NCI-H69 (cell line): ENCODE results near the gene MGAT1.

Experiments used
- DNase-seq: peaks from one replicate; lab custom pipeline; 2025; lab: John Stamatoyannopoulos, UW

MGAT1 gene

DNA sequence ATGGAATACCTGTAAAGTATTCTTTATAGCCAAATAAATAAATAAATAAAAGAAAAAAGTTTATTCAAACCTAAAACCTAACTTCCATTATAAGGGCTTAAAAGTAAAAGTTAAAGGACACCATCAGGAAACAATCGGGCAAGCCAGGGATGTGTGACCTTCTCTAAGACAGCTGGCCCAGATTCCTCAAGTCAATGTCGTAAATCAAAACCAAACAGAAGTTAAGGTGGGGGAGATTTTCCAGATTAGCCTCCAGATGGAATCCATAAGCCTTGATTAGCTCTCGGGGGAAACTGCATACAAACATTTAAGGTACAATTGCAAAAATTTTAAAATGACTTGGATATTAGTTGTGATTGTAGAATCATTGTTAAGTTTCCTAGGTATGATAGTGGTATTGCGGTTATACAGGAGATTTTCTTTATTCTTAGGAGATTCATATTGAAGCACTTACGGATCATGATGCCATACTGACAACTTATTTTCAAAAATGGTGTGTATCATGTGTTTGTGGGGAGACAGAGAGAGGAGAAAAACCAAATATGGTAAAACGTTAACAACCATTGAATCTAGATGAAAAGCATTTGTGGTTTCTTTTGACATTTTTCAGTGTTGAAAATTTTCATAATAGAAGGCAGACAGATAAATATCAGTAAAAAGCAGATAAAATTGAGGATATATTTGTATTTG, 21.5 kb upstream of the MGAT1 start:
- no peak for DNase-seq

DNA sequence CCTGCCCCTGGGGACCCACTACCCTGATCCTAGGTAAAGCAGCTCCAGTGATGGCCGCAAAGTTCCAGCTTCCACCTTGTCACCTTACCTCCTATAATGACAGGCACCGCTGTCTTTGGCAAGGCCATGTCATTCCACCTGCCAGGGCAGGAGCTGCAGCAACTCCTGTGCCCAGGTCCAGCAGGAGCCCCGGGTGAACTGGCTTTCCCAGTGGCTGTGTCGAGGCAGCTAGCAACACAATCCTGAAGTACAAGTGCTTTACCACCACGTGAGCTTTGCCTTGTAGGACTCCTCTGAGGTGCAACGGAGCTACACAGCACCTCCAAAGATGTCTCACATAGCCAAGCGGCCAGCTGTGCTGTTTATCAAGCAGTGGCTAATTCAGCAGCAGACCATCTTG, 20.7 kb upstream of the MGAT1 start:
- DNase-seq, result no peak

DNA sequence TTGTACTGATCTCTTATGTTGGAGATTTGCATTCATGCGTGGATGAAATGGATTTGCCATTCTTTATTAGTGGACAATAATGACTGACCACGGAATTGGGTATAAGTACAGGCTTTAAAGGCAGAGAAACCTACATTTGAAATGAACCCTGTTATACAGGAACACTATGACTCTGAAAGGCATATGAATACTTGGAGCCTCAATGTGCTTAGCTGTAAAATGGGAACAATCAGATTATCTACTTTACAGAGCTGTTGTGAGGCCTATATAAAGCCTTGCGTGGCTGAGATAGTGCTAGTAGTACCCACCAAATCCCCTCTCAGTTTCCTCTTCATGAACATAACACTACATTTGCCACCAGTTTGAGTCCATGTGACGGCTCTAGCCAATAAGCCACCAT, 18.9 kb upstream of the MGAT1 start:
- no peak for DNase-seq

DNA sequence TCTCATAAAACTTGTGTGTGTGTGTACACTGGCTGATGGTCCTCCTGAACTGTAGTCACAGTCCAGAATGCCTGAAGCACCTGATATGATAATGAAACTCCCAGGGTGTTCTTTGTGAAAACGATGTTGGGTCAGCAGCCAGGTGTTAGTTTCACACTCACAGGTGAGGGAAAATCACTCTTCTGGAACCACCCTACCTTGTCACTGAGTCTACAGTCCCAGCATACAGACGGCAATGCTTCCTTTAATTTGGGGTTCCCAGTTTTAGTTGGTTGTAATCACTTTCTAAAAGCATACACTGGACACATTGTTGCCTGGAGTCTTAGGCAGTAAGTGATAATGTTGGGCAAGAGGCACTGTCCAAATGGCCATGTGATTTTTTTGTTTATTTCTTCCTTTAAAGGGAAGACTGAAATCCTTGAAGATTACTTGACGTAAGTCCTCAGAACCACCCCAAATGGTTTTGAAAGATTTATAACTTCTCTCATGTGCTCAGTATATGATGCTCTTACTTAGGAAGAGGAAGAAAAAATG, 18.2 kb upstream of the MGAT1 start:
- DNase-seq, result peak; percentile 45

DNA sequence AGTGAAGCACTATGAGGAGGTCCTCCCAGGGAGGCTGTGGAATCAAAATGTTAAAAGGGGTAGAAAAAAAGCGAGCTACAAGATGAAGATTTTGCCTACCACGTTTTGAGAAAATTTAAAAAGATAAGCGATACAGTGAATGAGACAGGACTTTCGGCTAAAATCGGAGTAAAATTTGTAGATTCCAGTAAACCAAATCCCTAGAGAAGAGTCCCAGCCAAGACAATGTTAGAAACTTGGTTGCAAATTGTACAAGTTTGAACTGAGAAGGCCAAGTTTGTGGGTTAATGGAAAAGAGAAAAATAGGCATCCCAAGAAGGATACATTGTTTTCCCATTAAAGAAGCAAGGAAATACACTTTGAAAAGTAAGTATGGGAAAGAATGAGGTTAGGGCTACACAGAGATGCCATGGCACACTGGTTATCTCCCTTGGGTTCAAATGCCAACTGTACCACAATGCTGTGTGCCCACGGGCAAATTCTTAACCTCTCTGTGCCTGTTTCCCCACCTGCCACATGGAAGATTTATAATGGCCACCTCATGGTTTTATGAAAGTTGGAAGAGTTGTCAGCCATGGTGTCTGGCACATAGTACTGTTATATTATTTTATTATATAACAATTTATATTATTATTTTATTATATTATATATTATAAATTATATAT, 16.2 kb upstream of the MGAT1 start:
- DNase-seq, result no peak

DNA sequence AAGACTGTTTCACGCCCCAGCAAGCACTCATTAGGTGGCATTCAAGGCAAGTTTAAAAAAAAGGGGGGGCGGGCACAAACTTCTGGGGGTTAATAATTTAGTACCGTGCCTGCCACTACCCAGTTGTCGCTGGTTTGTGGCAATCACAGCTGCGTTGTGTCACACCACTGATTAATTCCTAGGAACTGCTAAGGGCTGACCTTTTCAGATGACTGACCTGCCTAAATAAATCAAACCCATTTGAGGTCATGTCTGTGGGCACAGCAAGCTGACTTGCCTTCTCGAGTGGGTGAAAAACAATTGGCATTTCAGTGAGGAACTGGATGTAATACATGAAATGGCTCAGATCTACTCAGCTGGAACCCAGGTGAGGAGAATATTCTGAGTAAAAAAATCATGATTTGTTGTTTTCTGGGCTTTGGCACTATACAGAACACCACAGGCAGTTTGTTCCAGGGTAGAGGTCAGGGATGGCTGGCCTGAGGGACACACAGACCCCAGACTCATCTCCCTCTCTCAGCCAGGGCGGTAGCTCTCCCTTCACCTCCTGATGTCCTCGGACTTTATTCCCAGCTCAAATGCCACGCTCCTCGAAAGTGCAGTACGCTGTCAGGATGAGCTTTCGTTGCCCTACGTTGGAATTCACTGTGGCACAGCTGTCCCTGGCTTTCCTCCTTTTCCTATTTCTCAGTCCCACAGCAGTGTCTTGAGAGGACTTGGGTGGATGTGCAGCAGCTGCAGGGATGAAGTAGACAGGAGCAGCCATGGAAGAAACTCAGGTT, 15.5 kb upstream of the MGAT1 start:
- DNase-seq, result no peak

DNA sequence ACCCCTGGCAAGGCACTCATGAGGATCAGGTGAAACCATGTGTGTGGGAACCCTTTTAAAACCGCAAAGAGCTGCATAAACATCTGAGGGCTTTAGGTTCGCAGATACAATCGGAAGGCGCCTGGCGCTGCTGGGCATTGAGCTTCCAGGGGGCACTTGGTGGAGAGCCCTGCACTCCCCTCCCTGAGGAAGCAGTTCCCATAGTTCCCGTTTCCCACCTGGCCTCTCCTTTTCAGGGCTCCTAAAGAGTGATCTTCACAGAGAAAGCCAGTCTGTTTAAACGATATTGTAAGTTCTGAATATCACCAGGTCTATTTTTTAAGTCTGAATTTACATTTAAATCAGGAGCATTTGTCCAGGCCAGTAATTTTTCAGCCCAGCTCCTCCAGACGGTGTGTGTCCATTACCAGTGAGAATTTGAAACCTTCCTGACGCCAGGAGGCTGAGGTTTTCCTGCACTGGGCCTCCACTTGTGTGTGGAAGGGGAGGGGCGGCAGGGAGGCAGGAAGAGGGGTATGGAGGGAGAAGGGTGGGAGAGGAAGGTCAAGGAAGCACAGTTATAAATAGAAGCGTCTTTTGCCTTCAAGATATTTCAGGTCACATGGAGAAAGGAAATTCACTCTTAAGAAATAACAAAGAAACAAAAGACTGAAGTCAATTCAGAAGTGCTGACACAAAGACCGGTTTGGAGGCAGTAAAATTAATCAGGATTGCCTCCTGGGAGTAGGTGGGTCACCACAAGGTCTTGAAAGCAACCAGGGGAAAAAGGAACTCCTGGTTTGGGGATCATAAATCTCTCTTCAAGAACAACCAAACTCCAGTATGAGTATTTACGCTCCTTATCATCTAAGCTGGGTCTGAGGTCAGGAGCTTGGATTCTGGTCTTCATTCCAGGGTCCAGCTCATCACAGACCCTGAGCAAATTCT, 14.3 kb upstream of the MGAT1 start:
- peak; percentile 11 for DNase-seq

DNA sequence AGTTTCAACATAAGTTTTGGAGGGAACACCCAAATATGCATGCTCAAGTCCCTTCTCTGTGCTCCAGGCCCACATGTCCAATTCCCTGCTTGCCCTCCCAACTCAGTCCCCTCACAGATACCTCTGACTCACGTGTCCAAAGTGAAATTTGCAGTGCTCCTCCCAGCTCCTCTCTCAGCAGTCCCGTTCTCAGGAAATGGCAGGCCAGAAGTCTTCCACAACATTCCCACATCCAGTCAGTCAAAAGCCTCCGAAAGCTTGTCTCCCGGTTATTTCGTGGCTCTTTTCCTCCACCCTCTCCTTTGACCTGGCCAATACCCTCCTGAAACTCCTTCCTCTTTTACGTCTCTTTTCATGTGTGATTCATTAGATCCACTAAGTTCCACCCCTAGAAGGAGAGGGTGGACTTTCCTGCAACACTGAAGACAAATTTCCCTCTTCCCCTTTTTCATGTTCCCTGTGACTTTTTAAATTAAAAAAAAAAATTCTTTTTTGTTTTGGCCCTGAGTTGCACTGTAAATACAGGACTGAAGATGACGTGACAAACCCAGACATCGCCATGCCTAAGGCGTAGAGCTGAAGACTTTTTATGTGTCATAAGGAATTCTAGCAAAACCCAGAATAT, 12.8 kb upstream of the MGAT1 start:
- DNase-seq, result no peak

DNA sequence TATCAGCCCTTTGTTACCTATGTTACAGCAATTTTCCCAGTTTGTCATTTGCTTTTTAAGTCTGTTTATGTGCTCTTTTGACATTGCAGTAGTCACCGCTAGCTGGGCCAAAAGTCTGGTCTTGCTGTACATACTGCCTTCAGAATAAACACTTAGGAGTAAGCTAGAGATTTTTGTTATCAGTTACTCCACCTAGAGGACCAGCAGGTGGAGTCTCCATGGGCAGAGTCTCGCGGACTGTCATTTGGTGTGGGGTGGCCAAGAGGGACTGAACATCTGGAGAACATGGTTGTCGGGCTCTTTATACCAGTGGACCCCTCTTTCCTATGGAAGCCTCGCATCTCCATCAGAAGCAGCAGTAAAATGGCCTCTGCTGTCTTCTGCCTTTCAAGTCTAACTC, 10.8 kb upstream of the MGAT1 start:
- no peak for DNase-seq

DNA sequence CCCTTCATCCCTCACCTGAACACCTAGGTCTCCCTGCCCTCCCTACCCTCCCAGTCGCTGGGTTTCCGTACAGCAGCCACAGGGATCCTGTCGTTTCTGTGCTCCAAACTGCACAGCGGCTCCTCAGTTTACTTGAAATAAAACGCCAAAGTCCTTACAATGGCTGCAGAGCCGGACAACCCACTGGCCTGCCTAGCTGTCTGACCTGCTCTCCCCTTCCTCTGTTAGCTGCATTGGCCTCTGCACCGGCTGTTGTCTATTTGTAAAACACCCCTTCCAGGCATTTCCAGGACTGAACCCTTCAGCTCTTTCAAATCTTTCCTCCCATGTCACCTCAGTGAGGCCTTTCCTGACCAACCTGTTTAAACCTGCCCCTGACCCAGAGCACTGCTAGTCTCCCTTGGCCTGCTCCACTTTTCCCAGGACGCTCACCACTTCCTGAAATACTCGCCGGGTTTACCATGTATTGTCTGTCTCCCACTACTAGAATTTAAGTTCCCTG, 9.1 kb upstream of the MGAT1 start:
- DNase-seq, result no peak

DNA sequence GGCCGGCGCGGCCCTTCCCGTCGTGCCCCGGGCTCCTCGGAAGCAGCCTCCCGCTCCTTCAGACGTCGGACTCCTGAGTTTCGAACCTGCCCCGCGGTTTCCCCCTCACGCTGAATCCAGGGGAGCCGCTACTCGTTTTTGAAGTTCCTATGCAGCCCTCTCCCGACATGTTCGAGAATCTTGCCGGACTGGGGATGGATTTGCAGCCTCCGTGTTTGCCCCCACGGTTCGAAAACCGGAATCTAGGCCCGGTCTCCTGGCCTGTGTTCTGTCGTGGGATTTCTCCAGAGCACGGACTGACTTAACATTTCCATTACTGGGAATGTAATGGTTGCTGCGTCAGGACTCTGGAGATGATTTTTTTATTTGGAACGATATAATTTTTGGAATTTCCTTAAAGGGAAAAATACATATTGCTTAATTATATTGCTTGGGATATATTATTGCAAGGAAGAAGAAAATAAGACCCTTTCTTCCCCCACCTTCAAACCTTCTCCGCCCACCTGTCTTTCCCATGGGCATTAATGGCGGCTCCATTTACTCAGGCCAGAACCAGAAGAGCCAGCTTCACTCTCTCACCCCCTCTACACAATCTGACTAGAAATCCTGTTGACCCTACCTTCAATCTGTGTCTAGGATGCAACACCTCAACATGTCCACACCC, 8.5 kb upstream of the MGAT1 start:
- DNase-seq, result no peak

DNA sequence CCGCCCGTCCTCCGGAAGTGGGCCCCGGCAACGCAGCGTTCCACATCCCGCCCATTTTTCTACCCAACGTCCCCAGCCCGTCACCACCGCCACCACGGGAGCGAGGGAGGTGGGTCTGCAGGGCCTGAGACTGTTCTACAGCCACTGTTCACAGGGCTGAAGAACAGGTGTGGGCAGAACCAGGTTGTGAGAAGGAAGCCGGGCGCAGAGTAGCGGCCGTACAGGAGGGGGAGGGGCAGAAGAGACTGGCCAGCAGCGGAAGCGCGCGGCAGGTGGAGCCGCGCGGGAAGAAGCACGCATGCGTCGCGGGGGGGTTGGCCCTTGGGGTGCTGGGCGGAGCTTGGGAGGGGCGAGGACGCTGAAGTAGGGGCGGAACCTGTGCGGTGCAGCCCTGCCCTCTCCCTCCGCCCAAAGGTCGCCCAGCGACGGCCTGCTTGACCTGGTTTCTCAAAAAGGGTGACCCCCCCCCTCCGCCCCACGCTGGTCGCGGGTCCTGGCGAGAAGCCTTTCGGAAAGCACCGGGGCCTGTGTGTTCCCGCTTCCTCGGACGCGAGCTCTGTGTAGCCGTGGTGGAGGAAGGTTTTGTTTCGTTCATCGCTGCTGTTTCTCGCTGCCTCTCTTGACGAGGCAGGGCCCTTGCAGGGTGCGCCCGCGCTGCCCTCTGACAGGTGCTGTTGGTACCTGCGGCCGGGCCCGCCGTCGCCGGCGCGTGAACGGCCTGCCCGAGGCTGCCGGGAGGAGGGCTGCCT, 7.8 kb upstream of the MGAT1 start:
- DNase-seq, result peak; percentile 97

DNA sequence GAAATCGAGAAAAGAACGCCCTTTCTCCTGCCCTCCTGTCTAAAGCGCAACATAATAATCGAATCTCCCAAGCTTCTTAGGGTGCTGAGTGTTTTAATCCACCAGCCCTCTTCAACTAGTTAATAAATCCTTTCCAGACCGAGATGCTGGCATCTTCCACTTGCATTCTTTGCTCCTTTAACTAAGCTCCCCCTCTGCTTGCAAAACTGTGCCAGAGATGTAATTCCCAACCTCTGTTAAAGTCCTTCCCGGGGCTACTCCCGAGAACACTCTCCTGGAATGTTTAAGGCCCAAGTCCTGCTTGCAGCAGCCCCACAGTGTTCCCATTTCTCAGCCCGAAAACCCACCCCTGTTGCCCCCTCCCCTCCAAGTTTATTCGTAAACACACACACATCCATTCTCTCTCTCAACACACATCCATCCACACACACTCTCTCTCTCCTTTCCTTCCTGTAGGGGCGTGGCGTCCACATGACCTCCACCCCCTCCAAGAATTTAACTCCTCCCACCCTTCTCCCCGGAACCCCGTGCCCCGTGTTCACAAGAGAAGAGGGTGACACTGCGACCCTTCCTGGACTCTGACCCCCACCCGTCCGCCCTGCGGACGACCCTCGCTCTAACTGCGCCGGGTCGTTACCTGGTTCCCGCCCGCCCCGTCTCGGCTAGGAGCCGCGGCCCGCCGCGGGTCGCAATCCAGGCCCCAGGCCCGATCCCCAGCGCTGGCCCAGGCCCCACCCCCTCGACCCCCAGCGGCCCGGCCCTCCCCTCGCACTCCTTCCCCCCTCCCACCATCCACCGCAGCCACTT, 7.0 kb upstream of the MGAT1 start:
- DNase-seq, result peak; percentile 91

DNA sequence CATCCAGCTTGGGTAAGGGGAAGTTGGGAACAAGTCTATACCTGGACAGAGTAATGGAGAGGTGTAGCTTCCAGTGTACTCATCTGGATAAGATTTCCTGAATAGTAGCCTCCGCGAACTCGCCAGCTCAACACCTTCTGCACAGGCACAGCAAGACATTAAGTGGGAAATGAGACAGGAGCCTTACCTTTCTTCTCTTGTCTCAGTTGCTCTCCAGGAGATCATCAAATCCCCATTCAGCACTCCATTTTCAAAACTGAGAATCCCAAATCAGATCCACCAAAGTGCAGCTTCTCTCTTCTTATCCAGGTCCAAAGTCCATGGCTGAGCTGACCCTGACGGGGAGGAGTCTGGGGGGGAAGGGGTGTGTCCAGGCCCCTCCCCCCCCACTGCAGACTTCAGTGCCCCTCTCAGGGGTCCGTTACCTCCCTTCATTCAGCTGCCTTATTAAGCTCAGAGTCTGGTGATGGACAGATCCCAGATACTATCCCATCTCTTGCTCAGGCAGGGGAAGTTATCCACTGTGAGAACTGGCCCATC, 5.9 kb upstream of the MGAT1 start:
- DNase-seq, result no peak

DNA sequence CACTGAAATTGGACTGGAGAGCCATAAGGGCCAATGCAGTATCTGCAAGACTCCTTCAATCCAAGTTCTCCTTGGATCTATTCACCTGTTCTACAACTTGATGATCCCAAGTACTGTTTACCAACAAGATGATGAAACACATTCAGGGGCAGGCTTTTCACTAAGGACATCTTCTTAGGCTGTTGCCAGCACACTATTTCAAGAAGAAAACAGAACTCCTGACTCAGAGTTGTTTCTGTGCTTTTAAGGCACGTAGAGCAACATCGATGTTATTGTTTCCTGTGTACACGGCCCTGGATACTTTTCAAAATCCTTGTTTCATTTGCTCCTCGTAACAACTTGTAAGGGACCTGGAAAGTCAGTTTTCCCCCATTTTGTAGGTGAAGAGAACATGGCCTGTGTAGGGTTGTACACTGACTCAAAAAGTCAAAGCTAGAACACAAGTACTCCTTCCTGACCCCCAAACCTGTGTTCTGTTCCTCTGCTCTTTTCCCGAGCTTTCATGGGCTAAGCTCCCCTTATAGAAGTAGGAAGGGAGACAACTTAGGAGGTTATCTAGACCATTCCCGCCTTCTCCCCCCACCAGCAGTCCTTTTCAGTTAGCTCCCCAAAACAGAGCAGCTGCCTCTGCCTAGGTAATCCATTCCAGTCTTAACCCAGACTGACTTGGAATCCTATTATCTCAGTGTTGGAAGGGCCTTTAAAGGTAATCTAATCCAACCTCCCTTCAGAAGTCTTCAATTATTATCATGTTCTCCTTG, 5.2 kb upstream of the MGAT1 start:
- DNase-seq, result no peak

DNA sequence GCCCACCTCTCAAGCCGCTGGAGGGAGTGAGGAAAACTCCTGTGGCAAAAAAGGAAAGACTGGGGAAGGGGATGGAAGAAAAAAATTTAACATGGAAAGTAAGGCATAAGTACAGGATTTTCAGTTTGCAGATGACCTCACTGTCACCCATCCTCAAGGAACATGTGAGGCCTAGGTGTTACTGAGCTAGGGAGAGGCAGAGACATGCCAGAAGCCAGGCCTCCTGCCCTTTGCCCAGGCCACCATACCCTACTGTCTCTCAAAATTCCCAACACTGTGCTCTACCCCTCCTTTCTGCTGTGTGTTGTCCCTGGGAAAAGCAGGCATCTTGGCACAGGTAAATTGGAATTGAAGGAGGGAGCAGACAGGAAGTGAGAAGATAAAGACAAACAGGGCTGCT, 4.4 kb upstream of the MGAT1 start:
- no peak for DNase-seq

DNA sequence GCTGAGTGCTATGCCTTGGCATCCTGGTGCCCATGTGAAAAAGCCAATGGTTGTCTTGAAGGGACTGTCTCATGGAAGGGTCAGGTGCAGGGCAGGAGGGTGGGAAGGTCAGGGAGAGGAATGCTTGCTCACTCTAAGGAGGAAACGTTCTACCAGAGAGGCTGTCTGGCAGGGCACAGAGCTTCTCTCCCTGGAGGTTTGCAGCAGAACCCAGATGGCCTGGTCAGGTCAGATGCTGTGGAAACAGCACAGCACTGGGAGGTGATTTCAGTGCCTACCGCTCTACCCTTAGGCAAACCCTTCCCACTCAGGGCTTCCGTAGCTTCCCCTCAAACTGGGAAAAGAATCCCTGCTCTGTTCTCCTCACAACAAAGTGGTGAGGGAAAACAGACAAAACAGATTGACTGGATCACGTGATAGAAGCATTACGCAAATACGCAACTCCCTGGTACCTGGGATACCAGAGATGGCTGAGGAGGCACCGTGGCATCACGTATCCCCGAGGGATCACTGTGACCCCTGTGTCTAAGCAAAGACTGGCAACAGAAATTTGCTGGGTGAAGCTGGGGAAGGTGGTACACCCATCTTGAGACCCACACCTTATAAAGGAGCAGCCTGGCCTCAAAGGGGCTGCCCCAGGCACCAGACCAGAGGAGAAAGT, 3.9 kb upstream of the MGAT1 start:
- no peak for DNase-seq
